GM21576 (cell line): ENCODE data around the gene MRPS27.
"Not testable (repeated sequence)": the region's sequence is repeated elsewhere in the genome, so short reads cannot be mapped to it uniquely, and the experiment has no call there.

Experiments used
- ATAC-seq: cut with Tn5 transposase; IDR thresholded peaks from one replicate; pipeline ENCODE4 v1.9.1; 2021; ENCODE audit warnings: mild to moderate bottlenecking, moderate library complexity; ENCODE audit not compliant: unreplicated experiment

The MRPS27 gene

DNA sequence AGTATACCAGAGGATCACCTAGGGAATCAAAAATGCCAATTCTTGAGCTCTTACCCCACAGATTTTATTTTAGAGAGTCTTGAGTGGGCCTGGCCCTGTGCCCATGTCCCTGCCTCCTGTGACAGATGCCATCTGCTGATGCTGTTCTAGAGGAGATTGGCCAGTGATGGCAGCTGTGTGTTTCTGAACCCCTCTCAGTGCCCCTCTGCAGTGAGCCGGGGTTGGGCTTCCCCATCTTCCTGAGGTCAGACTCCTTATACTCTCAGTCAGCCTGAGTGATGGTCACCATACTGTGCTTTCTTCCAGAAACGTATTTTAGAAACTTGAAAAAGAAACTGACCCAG lies 6.2 kb upstream of the MRPS27 start:
- no peak for ATAC-seq

- ATAC-seq, result no peak
These were observed 5.7 kb upstream of the MRPS27 start for GRCh38 chr5:72325566-72326305.

- no peak for ATAC-seq
These were observed 4.3 kb upstream of the MRPS27 start for GRCh38 chr5:72324189-72324825.

DNA sequence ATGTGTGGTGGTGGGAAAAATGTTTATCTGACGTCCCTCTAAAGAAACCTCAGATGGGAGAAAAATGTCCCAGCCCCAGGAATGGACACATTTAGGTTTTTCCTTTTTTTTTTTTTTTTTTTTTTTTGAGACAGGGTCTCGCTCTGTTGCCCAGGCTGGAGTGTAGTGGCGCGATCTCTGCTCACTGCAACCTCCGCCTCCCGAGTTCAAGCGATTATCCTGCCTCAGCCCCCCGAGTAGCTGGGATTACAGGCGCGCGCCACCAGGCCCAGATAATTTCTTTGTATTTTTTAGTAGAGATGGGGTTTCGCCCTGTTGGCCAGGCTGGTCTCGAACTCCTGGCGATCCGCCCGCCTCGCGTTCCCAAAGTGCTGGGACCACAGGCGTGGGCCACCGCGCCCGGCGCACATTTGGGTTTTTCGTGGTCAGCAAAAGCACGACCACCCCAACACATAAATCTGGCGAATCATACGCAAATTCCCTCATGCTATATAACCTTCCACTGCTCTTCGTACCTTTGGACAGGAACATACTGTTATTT lies 535 bp downstream of the MRPS27 start:
- ATAC-seq, result not testable (repeated sequence)

- ATAC-seq, result no peak
These were observed 5.4 kb downstream of the MRPS27 start for GRCh38 chr5:72314571-72315172.

DNA sequence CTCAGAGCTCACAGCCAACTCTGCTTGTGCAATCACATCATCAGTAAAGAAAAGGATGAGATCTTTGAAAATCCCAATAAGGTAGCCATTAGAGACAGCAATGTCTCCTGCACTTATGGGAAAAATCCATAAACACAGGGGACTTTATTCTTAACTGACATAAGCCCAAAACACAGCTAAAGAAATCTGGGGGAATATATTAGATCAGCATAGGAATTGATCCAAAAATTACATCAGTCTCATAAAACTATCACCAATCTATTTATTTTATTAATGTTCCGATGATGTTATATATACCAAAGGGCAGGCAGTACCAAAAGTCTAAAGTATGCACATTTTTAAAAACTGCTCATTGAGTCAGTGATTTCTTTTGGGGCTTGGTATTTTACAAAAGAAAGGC lies 6.9 kb downstream of the MRPS27 start:
- no peak for ATAC-seq

DNA sequence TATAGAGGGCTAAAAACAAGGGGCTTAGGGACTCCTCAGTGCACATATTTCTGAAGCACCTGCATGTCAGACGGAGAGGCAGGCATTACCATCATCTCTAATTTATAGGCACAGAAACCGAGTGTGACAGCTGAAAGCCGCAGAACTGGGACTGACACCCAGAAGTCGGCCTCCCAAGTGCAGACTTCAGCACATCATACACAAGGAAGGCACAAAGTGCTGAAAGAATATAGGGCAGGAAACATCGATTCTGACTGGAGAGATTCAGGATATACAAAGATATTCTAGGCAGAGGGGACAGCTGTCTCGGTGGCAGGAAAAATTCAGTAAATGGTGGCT lies 11.2 kb downstream of the MRPS27 start:
- no peak for ATAC-seq

GRCh38 chr5:72307968-72308852 lies 11.8 kb downstream of the MRPS27 start:
- peak; percentile 94 for ATAC-seq

GRCh38 chr5:72307573-72307967 lies 12.5 kb downstream of the MRPS27 start:
- ATAC-seq, result no peak

DNA sequence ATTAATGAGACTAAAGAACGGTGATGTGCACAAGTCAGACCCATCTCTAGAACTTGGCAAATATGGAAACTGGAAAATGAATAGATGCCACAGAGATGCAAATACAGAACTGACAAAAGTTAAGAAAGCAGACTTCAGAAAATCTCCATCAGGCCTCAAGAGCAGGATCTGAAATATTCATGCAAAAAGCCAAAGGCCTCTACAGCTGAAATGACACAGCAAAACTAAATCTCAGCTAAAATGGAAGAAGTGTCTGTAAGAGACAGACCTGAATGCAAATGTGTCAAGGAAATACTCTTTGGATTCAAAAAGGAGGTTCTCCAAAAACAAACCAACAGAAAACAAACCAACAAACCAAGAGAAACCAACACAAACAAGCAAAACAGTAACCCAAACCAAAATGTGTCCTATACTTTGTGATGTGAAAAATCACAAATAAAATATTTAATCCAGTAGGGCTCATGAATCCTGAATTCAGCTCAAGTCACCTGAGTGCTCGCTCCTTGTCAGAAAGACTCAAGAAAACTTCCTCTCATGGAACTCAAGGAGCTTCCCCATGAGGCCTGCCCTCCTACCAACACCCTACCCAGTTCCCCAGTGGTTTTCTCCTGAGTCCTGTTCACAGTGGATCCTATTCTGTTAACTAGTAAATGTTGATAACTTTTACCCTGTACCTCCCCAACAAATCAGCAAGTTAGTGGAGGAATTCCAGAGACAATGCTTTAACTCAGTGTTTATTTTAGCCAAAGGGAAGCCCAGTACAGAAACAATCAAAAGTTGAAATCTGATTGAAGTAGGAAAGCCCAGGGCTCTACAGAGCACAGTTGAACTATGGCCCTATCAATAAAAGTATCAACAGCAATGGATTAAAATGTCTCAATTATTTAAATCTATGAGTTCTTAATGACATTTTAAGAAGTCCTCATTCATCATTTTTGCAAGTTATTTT lies 14.6 kb downstream of the MRPS27 start:
- no peak for ATAC-seq

- no peak for ATAC-seq
These were observed 17.9 kb downstream of the MRPS27 start for GRCh38 chr5:72302171-72302570.

- peak; percentile 54 for ATAC-seq
These were observed 18.5 kb downstream of the MRPS27 start for GRCh38 chr5:72301557-72301956.

DNA sequence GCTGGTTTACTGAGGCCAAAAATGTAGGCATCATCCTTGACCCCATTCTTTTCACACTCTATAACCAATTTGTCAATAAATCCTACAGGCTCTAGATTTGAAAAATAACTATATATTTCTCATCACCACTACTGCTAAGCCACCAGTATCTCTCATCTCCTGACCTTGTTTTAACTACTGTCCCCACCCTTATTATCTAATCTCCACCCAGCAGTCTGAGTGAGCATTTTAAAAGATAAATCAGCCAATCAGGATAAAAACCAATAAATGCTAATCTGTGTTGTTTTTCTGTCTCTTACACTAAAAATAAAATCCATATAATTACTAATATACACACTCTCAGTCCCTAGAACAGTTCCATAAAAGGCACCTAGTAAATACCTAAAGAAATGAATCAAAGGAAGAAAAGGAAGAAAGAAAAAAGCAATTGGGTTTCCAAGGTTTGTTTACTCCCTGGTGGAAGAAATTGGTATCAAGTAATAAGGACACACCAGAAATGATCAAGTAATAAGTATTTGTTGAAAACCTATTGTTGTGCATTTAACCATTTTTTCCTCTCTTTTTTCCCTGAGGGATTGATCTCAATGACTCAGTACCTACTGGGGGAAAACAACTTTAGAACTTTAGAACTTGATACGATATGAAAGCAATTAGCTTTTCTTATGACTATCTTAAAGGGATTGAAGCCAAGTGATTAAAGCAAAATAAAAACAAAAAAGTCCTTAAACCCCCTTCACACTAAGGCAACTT lies 19.3 kb downstream of the MRPS27 start:
- no peak for ATAC-seq

GRCh38 chr5:72298711-72299110 lies 21.3 kb downstream of the MRPS27 start:
- ATAC-seq, result no peak

- peak; percentile 33 for ATAC-seq
These were observed 21.9 kb downstream of the MRPS27 start for GRCh38 chr5:72298136-72298535.

DNA sequence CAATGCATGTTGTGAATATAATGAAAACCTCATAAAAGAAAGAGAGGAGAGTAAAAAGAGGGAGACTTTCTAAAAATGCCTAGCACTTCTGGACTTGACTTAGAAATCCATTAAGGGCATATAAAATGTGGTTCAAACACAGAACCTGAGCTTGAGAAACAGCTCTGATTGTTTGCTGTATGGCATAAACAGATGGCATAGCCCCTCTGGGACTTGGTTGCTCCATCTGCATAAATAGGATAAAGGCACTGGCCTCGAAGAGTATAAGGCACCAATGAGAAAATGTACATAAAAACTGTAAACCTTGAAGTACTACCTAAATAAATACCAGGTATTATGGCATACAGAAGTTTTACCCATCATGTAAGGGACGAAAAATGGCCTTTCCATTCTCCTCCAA lies 23.8 kb downstream of the MRPS27 start:
- no peak for ATAC-seq

DNA sequence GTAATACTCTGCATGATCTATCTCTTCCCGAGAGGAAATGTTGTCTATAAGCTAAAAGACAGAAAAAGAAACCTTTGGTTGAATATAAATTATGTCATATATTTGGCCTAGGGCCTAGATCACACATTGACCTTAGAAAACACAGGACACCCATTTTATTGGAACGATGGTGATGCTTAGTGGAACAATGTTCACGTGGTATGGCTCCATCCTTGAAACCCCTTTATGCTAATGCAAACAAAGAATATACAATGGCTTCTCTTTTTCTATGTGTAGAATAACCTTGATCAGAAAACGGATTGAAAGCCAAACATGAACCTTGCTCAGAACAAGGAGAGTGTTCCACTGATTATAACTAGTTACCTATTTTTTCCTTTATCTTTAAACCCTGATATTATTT lies 24.5 kb downstream of the MRPS27 start:
- ATAC-seq, result no peak

DNA sequence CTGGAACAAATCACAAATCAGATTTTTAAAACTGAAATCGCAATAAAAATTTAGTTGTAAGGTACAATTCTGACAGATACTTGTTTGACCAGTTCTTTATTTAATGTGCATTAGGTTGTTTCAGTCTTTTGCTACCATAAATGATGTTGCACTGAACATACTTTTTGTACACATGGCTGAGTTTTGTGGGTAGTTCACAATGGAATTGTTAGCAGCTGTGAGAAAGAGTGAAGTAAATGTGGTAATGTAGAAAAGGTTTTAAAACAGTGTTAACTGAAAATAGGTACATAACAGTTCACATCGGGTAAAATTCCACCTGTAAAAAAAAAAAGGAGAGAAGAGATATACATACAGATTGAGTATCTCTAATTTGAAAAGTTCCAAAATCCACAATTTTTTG lies 25.6 kb downstream of the MRPS27 start:
- no peak for ATAC-seq

DNA sequence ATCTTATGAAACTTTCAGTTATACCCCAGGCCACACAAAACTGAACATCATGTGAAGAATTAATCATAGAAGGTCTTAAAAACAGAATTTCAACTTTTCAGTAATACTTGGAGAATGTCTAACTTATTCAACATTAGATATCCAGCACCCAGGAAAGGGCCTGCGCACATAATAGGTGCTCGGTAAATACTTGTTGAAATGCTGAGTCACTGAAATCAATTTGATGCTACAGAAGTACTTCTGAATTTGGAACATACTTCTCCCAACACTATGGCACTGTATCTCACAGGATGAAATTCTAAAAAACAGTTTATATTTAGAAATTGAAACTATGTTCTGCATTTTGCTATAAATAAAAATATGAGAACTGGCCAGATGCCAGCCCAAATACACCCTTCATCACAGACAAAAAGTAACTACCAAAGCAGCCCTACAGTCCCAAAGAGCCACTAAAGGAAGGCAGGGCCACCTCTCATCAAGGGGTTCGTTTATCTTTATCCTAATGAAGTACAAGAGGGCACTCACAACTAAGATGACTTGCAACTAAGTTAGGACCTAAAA lies 26.5 kb downstream of the MRPS27 start:
- ATAC-seq, result no peak
